HUES64 (cell line): ENCODE data around the gene SEPTIN12.

ENCODE experiments used
- H3K27ac ChIP-seq: 2 replicates; pipeline ENCODE4 v1.7.0; 2013; ENCODE audit warnings: low read depth, low read length, inconsistent platforms
- H3K27me3 ChIP-seq: 2 replicates; pipeline ENCODE4 v1.6.1; 2013; ENCODE audit warnings: mild to moderate bottlenecking, low read length; ENCODE audit not compliant: insufficient read depth
- H3K36me3 ChIP-seq: 2 replicates; pipeline ENCODE4 v1.6.1; 2013; ENCODE audit warnings: mild to moderate bottlenecking, low read length; ENCODE audit not compliant: insufficient read depth
- H3K4me1 ChIP-seq: 2 replicates; pipeline ENCODE4 v1.6.1; 2013; ENCODE audit warnings: mild to moderate bottlenecking, low read length, moderate library complexity; ENCODE audit not compliant: insufficient read depth
- H3K4me3 ChIP-seq: 2 replicates; pipeline ENCODE4 v1.5.1; 2013; ENCODE audit warnings: mild to moderate bottlenecking, low read length, moderate library complexity
- H3K9ac ChIP-seq: 2 replicates; pipeline ENCODE4 v1.6.1; 2013; ENCODE audit warnings: mild to moderate bottlenecking, low read depth, low read length
- H3K9me3 ChIP-seq: 2 replicates; pipeline ENCODE4 v1.6.1; 2013; ENCODE audit warnings: low read depth, low read length; ENCODE audit not compliant: insufficient read depth
- WGBS: fragments of 150-250, 120-280 bp; methylation state at CpG from one replicate; pipeline ENCODE4 v1.1.7; 2013; ENCODE audit warnings: missing lambda C conversion rate; 5-methylcytosine and 5-hydroxymethylcytosine counted together

Gene SEPTIN12

DNA sequence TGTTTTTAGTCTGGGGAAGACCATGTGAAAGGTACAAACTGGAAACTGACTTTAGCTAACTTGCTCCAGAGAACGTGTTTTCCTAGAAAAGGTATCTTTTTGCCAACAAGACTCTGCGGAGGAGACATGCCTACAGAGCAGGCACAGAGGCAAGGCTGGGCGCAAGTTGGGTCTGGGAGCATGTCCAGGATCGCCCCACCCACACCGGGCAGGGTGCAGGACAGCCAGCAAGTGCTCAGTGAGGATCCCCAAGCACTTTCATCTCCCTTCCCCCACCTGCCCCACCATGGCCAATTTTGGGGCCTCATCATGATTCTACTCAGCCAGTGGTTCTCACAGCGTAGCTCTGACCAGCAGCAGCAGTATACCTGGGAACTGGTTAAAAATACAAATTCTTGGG is 32.5 kb upstream of the SEPTIN12 start:
- WGBS = 94% methylated on average over 6 of the region's 6 CpGs
- H3K9ac ChIP-seq = no peak overlapping the region
- no peaks in the 10 kb centered on the region for H3K4me1 ChIP-seq
- no peak overlapping the region for H3K4me3 ChIP-seq
- no peaks in the 10 kb centered on the region for H3K27me3 ChIP-seq
- H3K27ac ChIP-seq = no peak overlapping the region
- peaks cover 88% of the 10 kb centered on the region for H3K36me3 ChIP-seq
- H3K9me3 ChIP-seq = no peaks in the 10 kb centered on the region

DNA sequence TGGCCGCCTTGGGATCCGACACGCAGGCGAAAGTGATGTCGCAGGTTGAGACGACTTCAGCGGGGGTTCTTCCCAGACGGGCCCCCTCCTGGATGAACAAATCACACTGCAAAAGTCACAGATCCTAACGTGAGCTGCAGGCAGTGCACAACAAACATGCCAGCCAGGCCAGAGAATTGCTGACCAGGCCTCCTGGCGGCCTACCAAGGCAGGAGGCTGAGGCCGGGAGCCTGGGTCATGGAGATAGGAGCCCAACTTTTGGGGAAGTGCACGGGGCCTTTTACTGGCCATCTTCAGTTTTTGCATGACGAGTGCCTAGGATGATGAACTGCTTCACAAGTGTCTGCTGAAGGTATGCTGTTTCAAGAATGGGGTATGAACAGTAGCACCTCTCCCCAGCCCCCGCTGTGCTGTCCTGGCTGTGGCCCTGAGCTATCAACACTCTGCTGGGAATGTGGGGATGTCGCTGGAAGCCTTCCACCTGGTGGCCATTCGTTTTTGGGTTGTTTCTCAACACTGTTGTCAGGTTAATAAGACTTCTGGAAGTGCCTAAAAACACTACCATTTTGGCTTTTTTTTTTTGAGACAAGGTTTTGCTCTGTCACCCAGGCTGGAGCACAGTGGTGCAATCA is 26.5 kb upstream of the SEPTIN12 start:
- Histone ChIP-seq H3K9me3 (no peaks in the 10 kb centered on the region), H3K9ac (no peak overlapping the region), H3K27me3 (no peaks in the 10 kb centered on the region), H3K27ac (no peak overlapping the region), H3K36me3 (peaks cover 84% of the 10 kb centered on the region), H3K4me1 (no peaks in the 10 kb centered on the region), H3K4me3 (no peak overlapping the region)
- 94% methylated on average over 16 of the region's 16 CpGs for WGBS

- Histone ChIP-seq H3K9me3 (no peaks in the 10 kb centered on the region), H3K4me3 (no peak overlapping the region), H3K4me1 (no peaks in the 10 kb centered on the region), H3K27ac (no peak overlapping the region), H3K36me3 (peaks cover 82% of the 10 kb centered on the region), H3K27me3 (no peaks in the 10 kb centered on the region), H3K9ac (no peak overlapping the region)
These were observed 25.9 kb upstream of the SEPTIN12 start for GRCh38 chr16:4814046-4814445.

GRCh38 chr16:4813251-4814003 is 25.3 kb upstream of the SEPTIN12 start:
- Histone ChIP-seq H3K27me3 (no peaks in the 10 kb centered on the region), H3K27ac (no peak overlapping the region), H3K9ac (no peak overlapping the region), H3K4me1 (no peaks in the 10 kb centered on the region), H3K9me3 (no peaks in the 10 kb centered on the region), H3K36me3 (peaks cover 83% of the 10 kb centered on the region), H3K4me3 (no peak overlapping the region)
- 95% methylated on average over 16 of the region's 16 CpGs for WGBS

DNA sequence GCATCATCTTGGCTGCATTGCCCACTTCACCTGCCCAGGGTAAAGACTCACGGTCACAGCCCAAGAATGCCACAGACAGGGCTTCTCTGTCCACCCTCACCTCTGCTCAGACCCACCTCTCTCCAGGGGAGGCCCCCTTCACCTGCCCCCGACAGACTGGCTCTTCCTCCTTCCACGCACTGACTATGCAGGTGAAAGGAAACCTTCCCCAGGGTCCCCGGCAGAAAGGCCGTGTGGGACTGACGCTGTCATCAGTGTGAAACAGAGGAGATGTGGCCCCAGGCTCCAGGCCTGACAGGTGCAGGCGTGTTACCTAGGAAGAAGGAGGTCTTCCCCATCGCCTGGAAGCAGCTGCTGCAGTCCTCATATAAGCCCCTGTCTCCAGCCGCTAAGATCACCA is 23.6 kb upstream of the SEPTIN12 start:
- peaks cover 86% of the 10 kb centered on the region for H3K36me3 ChIP-seq
- 95% methylated on average over 9 of the region's 9 CpGs for WGBS
- no peak overlapping the region for H3K9ac ChIP-seq
- no peaks in the 10 kb centered on the region for H3K27me3 ChIP-seq
- no peaks in the 10 kb centered on the region for H3K4me1 ChIP-seq
- no peaks in the 10 kb centered on the region for H3K9me3 ChIP-seq
- H3K27ac ChIP-seq = no peak overlapping the region
- H3K4me3 ChIP-seq = no peak overlapping the region

- Histone ChIP-seq H3K27ac (no peak overlapping the region), H3K9me3 (no peaks in the 10 kb centered on the region), H3K4me1 (no peaks in the 10 kb centered on the region), H3K36me3 (peaks cover 86% of the 10 kb centered on the region), H3K27me3 (no peaks in the 10 kb centered on the region), H3K4me3 (no peak overlapping the region), H3K9ac (no peak overlapping the region)
- 95% methylated on average over 3 of the region's 3 CpGs for WGBS
These were observed 23.1 kb upstream of the SEPTIN12 start for GRCh38 chr16:4811242-4811641.

DNA sequence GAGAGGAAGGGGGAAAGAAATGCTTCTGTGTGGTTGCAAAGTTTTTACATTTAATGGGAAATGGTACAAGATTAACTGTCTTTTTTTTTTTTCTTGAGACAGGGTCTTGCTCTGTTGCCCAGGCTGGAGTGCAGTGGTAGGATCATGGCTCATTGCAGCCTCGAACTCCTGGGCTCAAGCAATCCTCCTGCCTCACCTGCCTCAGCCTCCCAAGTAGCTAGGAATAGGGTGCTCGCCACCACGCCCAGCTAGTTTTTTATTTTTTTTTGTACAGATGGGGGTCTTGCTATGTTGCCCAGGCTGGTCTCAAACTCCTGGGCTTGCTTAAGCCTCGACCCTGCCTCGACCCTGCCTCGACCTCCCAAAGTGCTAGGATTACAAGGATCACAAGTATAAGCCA is 18.1 kb upstream of the SEPTIN12 start:
- Histone ChIP-seq H3K4me3 (no peak overlapping the region), H3K9ac (no peak overlapping the region), H3K9me3 (no peaks in the 10 kb centered on the region), H3K4me1 (peaks cover 10% of the 10 kb centered on the region; the same call in 1 of the 2 replicates), H3K27ac (no peak overlapping the region), H3K27me3 (no peaks in the 10 kb centered on the region), H3K36me3 (peaks cover 62% of the 10 kb centered on the region)
- WGBS = 95% methylated on average over 6 of the region's 6 CpGs

GRCh38 chr16:4805231-4805630 is 17.1 kb upstream of the SEPTIN12 start:
- H3K27ac ChIP-seq = no peak overlapping the region
- H3K4me3 ChIP-seq = no peak overlapping the region
- H3K9ac ChIP-seq = no peak overlapping the region
- peaks cover 53% of the 10 kb centered on the region for H3K36me3 ChIP-seq
- no peaks in the 10 kb centered on the region for H3K9me3 ChIP-seq
- 95% methylated on average over 11 of the region's 11 CpGs for WGBS
- H3K4me1 ChIP-seq = peaks cover 11% of the 10 kb centered on the region; the same call in 1 of the 2 replicates
- no peaks in the 10 kb centered on the region for H3K27me3 ChIP-seq

DNA sequence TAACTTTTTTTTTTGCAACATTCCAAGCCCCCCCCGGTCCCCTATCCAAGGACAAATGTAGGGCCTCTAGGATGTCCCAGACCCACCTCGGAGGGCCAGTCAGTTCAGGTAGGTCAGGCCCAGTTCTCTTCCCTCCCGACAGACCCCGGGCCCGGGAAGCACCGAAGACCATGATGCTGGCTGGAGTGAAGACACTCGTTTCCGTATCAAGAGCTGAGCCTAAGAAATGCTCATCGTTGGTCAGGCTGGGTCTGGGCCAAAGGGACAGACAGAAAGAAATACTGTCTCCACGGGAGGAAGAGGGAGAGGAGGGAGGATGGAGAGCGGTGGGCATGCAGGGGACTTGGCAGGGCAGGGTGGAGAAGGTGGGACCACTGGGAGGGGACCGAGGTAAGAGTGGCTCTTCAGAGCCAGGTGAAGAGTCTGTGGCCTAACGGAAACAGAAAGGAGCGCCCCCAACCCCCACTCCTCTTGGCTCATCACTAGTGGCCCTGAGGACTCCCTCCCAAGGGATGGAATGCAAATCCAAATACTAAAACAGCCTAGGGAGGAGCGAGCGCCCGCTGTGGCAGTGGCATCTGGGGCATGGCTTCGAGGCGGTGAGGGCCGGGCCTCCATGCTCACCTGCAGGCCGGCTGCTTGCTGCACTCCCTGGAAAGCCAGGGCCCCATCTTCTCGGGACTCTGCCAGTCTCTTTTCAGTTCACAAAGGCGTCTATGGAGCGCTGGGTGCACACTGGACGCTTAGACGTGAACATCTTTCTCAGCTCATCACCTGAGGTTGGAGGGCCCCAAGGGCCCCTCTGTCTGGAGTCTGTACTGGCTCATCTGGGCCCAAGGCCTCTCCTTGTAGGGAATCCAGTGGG is 16.0 kb upstream of the SEPTIN12 start:
- 86% methylated on average over 26 of the region's 26 CpGs for WGBS
- no peak overlapping the region for H3K9ac ChIP-seq
- H3K9me3 ChIP-seq = no peaks in the 10 kb centered on the region
- peaks cover 51% of the 10 kb centered on the region for H3K36me3 ChIP-seq
- no peak overlapping the region for H3K4me3 ChIP-seq
- H3K27me3 ChIP-seq = no peaks in the 10 kb centered on the region
- peak overlapping the region; percentile 35; the same call in 1 of the 2 replicates for H3K27ac ChIP-seq
- peaks cover 11% of the 10 kb centered on the region; the same call in 1 of the 2 replicates for H3K4me1 ChIP-seq

- Histone ChIP-seq H3K4me1 (peaks cover 11% of the 10 kb centered on the region; the same call in 1 of the 2 replicates), H3K36me3 (peaks cover 49% of the 10 kb centered on the region), H3K27ac (peak overlapping the region; percentile 98), H3K4me3 (peak overlapping the region; percentile 66), H3K27me3 (no peaks in the 10 kb centered on the region), H3K9me3 (no peaks in the 10 kb centered on the region), H3K9ac (peak overlapping the region; percentile 92)
- 61% methylated on average over 8 of the region's 8 CpGs for WGBS
These were observed 15.3 kb upstream of the SEPTIN12 start for GRCh38 chr16:4803401-4803844.
